Measurements from ENCODE around the gene DNAJC8.

Gene DNAJC8

GRCh38 chr1:28235755-28236655 lies 3.2 kb upstream of the DNAJC8 start, which contains the start of gene ATP5IF1:
Gene ATP5IF1 (plus strand): TSS chr1:28236124. CDS start chr1:28236184, 60 bp downstream.
- peak; percentile 96 for TF ChIP-seq POLR2AphosphoS5 (IDR thresholded peaks at IDR 0.05; ENCODE audit: low read depth, low read length)
- peak; percentile 90 for TF ChIP-seq TAF1 (IDR thresholded peaks at IDR 0.05; ENCODE audit: borderline replicate concordance, low read depth, low read length)
- TF ChIP-seq POLR2A (IDR thresholded peaks at IDR 0.05; ENCODE audit: low read depth, low read length) = peak; percentile 97
- DNase-seq (ENCODE audit: insufficient read length) (peak; percentile 99), FAIRE-seq (peak; percentile 93)

- FAIRE-seq (no peak), DNase-seq (ENCODE audit: insufficient read length) (no peak)
- no peak for TF ChIP-seq TAF1 (IDR thresholded peaks at IDR 0.05; ENCODE audit: borderline replicate concordance, low read depth, low read length)
- TF ChIP-seq POLR2A (IDR thresholded peaks at IDR 0.05; ENCODE audit: low read depth, low read length) = no peak
- no peak for TF ChIP-seq POLR2AphosphoS5 (IDR thresholded peaks at IDR 0.05; ENCODE audit: low read depth, low read length)
These were observed 406 bp upstream of the DNAJC8 start for GRCh38 chr1:28233264-28233606.

GRCh38 chr1:28229996-28230395 lies 2.8 kb downstream of the DNAJC8 start:
- DNase-seq (ENCODE audit: insufficient read length) (no peak), FAIRE-seq (no peak)
- no peak for TF ChIP-seq POLR2A (IDR thresholded peaks at IDR 0.05; ENCODE audit: low read depth, low read length)
- TF ChIP-seq POLR2AphosphoS5 (IDR thresholded peaks at IDR 0.05; ENCODE audit: low read depth, low read length) = no peak
- TF ChIP-seq TAF1 (IDR thresholded peaks at IDR 0.05; ENCODE audit: borderline replicate concordance, low read depth, low read length) = no peak

GRCh38 chr1:28229089-28229488 lies 3.7 kb downstream of the DNAJC8 start:
- FAIRE-seq (no peak), DNase-seq (ENCODE audit: insufficient read length) (no peak)
- TF ChIP-seq POLR2A (IDR thresholded peaks at IDR 0.05; ENCODE audit: low read depth, low read length) (no peak), TAF1 (IDR thresholded peaks at IDR 0.05; ENCODE audit: borderline replicate concordance, low read depth, low read length) (no peak)

GRCh38 chr1:28213315-28213714 lies 19.5 kb downstream of the DNAJC8 start:
- FAIRE-seq (no peak), DNase-seq (ENCODE audit: insufficient read length) (no peak)
- TF ChIP-seq POLR2AphosphoS5 (IDR thresholded peaks at IDR 0.05; ENCODE audit: low read depth, low read length) (no peak), TAF1 (IDR thresholded peaks at IDR 0.05; ENCODE audit: borderline replicate concordance, low read depth, low read length) (no peak), POLR2A (IDR thresholded peaks at IDR 0.05; ENCODE audit: low read depth, low read length) (no peak)

- no peak for FAIRE-seq
- TF ChIP-seq POLR2A (IDR thresholded peaks at IDR 0.05; ENCODE audit: low read depth, low read length) = no peak
- TF ChIP-seq POLR2AphosphoS5 (IDR thresholded peaks at IDR 0.05; ENCODE audit: low read depth, low read length) = no peak
- no peak for TF ChIP-seq TAF1 (IDR thresholded peaks at IDR 0.05; ENCODE audit: borderline replicate concordance, low read depth, low read length)
- DNase-seq (ENCODE audit: insufficient read length) = no peak
These were observed 23.1 kb downstream of the DNAJC8 start for GRCh38 chr1:28209700-28210099.

GRCh38 chr1:28208818-28209441 lies 23.9 kb downstream of the DNAJC8 start:
- no peak for DNase-seq (ENCODE audit: insufficient read length)
- FAIRE-seq = peak; percentile 89
- TF ChIP-seq TAF1 (IDR thresholded peaks at IDR 0.05; ENCODE audit: borderline replicate concordance, low read depth, low read length) (no peak), POLR2AphosphoS5 (IDR thresholded peaks at IDR 0.05; ENCODE audit: low read depth, low read length) (no peak), POLR2A (IDR thresholded peaks at IDR 0.05; ENCODE audit: low read depth, low read length) (no peak)

- TF ChIP-seq TAF1 (IDR thresholded peaks at IDR 0.05; ENCODE audit: borderline replicate concordance, low read depth, low read length) (no peak), POLR2AphosphoS5 (IDR thresholded peaks at IDR 0.05; ENCODE audit: low read depth, low read length) (no peak), POLR2A (IDR thresholded peaks at IDR 0.05; ENCODE audit: low read depth, low read length) (no peak)
- FAIRE-seq (no peak), DNase-seq (ENCODE audit: insufficient read length) (no peak)
These were observed 27.6 kb downstream of the DNAJC8 start for GRCh38 chr1:28205243-28205642.

GRCh38 chr1:28200234-28200873 lies 32.5 kb downstream of the DNAJC8 start:
- DNase-seq (ENCODE audit: insufficient read length) (no peak), FAIRE-seq (no peak)
- TF ChIP-seq POLR2A (IDR thresholded peaks at IDR 0.05; ENCODE audit: low read depth, low read length) (no peak), POLR2AphosphoS5 (IDR thresholded peaks at IDR 0.05; ENCODE audit: low read depth, low read length) (no peak), TAF1 (IDR thresholded peaks at IDR 0.05; ENCODE audit: borderline replicate concordance, low read depth, low read length) (no peak)

GRCh38 chr1:28199328-28200233 lies 33.2 kb downstream of the DNAJC8 start:
- DNase-seq (ENCODE audit: insufficient read length) (peak; percentile 63), FAIRE-seq (peak; percentile 91)
- TF ChIP-seq POLR2A (IDR thresholded peaks at IDR 0.05; ENCODE audit: low read depth, low read length) (peak; percentile 38; the same call in 1 of the 2 replicates), TAF1 (IDR thresholded peaks at IDR 0.05; ENCODE audit: borderline replicate concordance, low read depth, low read length) (no peak; the same call in 1 of the 2 replicates), POLR2AphosphoS5 (IDR thresholded peaks at IDR 0.05; ENCODE audit: low read depth, low read length) (no peak; the same call in 1 of the 2 replicates)

Data from GM12892 (cell line).